ENCODE measurements around the gene ABCC2.

DNA sequence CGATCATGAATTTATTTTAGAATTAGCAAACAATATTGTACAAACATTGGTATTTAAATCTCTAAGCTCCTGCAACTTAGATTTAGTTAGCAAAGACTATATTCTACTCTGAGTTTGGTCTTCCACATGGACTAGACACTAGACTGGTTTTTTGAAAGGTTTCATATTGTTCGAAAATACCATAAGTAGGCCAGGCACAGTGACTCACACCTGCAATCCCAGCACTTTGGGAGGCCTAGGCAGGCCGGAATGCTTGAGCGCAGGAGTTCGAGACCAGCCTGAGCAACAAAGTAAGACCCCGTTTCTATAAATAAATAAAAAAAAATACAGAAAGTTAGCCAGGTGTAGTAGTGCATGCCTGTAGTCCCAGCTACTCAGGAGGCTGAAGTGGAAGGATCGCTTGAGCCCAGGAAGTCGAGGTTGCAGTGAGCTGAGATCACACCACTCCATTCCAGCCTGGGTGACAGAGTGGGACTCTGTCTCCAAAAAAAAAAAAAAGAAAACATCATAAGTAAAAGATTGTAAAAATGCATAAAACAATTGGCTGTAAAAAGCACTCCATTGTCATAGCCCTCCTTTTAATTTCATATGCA, 73.1 kb downstream of the ABCC2 start:
- TF ChIP-seq CTCF (IDR thresholded peaks at IDR 0.05; ENCODE audit: low read depth, low read length) (no peak), POLR2A (IDR thresholded peaks at IDR 0.05; ENCODE audit: extremely low read depth, insufficient read length) (no peak)
- TF ChIP-seq, protein P1, sequence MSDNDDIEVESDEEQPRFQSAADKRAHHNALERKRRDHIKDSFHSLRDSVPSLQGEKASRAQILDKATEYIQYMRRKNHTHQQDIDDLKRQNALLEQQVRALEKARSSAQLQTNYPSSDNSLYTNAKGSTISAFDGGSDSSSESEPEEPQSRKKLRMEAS (IDR thresholded peaks at IDR 0.05; ENCODE audit: low read depth, low read length), result no peak
